SKM-1 treated with dmso at 0.1 percent for 144 hours (cell line): ENCODE measurements around the gene CFAP210.

Experiments
- DNase-seq: peaks from one replicate; lab custom pipeline; 2025; ENCODE audit not compliant: unreplicated experiment; lab: John Stamatoyannopoulos, UW

CFAP210 gene, protein sequence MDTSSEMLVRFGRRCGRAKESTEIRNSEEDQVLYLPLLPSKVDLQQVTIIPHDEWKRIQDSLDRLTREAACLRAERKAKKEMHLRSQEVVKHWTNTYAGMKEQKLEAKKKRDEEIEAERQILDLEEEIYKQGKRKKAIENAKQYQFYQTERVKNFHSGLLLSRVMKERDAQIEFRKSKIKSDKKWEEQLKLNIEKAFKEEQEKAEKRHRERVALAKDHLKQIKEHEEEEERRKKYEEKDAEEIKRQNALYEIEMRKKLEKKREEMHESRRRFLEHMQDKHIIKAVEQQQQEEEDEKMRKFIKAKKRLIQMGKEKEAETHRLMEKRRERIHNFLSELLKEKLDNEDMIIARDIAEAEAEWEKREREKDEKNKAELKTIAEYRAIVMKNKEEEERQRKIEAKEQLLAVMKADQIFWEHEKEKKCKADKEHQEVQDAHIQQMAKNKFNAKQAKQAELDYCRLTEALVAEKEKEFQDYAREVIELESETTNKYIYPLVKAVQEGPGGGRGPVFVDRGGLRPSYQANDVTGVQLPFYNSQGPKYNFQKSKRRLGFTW

GRCh38 chr2:169694113-169694893, at the start of gene CFAP210, which contains the start of gene PHOSPHO2:
CFAP210 (minus strand) TSS chr2:169694405; CDS start chr2:169694327, 78 bp downstream.
PHOSPHO2 (plus strand) TSS chr2:169694469; CDS start chr2:169700972, 6,503 bp downstream.
- DNase-seq: peak; percentile 91

- DNase-seq: no peak
Observed at GRCh38 chr2:169743549-169743948, 49.3 kb upstream of the CFAP210 start.

- no peak for DNase-seq
Observed at GRCh38 chr2:169739351-169739750, 45.1 kb upstream of the CFAP210 start.

DNA sequence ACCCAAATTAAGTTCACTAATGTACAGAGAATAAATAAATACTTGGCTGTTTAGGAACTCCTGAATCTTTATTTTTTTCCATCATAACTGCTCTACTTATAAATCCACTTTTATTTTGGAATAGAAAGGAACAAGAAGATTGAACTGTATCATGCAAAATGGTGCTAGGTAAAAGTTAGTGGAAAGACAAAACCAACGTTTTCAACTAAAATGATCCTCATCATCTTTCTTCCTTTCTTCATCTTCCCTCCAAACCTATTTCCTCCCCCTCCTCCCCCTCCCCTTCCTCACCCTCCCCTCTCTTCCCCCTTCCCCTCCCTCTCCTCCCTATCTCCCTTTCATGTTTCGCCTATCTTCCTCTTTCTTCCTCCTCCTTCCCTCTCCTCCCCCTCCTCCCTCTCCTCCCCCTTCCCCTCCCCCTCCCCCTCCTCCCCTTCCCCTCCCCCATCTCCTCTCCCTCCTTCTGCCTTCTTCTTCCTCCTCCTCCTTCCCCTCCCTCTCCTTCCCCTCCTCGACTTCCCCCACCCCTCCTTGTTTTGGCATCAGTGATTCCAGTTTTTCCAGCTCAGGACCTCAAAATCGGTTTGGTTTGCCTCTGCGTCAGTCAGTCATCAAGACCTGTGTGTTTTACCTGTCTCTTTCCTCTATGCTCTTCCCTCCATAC, 44.5 kb upstream of the CFAP210 start:
- no peak for DNase-seq

GRCh38 chr2:169736902-169737301, 42.7 kb upstream of the CFAP210 start:
- no peak for DNase-seq

DNA sequence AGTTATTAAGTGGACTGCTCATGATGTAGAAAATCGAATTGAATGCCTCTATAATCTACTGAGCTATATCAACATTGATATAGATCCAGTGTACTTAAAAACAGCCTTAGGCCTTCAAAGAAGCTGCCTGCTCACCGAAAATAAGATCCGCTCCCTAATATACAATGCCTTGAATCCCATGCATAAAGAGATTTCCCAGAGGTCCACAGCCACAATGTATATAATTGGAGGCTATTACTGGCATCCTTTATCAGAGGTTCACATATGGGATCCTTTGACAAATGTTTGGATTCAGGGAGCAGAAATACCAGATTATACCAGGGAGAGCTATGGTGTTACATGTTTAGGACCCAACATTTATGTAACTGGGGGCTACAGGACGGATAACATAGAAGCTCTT, 41.4 kb upstream of the CFAP210 start:
- no peak for DNase-seq

DNA sequence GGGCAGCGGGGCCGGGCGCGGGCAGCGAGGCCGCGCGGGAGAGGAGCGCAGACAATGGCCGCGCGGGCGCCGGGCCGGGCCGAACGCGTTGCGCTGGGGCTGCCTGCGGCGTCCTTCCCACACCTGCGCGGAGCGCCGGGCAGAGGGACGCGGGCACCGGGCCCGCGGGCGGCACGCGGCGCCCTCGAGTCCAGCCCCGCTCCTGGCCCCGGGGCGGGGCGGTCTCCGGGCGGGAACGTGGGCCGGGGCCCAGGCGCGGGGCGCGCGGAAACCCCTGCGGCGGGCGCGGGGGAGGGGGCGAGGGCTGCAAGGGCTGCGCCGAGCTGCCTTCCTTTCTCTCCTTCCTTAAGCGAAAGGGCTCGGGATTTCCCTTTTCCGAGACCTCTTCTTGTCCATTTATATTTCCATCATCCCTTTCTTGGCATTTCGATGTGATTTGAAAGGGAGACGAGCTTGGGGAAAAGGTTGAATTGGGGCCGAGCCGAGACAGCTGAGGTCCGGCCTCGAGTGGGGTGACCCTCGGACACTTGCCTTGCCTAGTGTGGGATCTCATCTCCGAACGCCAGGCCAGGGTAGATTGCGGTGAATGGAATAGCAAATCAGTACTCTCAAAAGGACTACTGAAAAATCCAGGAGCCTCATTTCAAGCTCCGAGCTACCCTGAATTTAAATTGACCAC, 40.1 kb upstream of the CFAP210 start:
- no peak for DNase-seq

GRCh38 chr2:169732583-169733358, 38.6 kb upstream of the CFAP210 start:
- DNase-seq: peak; percentile 22

- no peak for DNase-seq
Observed at GRCh38 chr2:169732075-169732474, 37.9 kb upstream of the CFAP210 start.

DNA sequence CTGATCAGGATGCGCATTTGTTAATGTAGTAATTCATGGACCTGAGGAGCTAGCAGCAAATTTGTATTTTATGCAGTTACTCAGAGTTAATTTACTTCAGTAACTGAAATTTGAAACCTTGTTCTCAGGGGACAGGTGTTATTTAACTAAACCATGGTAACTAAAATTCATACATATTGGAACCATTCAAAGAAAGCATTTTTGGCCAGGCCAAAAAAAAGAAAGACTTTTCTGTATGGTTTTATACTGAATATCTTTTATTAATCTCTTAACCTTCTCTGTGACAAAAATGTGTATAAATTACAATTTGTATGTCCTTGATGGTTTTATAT, 35.0 kb upstream of the CFAP210 start:
- no peak for DNase-seq

DNA sequence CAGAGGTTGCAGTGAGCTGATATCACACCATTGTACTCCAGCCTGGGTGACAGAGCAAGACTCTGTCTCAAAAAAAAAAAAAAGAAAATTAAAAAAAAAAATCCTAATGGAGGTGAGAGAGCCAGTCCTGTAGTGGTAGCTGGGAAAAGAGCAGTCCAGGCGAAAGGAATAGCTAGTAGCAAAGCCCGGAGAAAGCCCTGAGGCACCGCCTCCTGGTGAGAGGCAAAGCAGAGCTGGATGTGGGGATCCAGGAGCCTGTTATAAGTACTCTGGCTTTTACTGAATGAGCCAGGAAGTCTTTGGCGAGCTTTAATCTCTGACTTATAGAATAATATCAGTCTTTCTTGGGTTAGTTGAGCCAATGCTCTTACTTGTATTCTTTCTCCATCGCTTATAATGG, 32.9 kb upstream of the CFAP210 start:
- no peak for DNase-seq

GRCh38 chr2:169721016-169721415, 26.8 kb upstream of the CFAP210 start:
- DNase-seq: no peak

DNA sequence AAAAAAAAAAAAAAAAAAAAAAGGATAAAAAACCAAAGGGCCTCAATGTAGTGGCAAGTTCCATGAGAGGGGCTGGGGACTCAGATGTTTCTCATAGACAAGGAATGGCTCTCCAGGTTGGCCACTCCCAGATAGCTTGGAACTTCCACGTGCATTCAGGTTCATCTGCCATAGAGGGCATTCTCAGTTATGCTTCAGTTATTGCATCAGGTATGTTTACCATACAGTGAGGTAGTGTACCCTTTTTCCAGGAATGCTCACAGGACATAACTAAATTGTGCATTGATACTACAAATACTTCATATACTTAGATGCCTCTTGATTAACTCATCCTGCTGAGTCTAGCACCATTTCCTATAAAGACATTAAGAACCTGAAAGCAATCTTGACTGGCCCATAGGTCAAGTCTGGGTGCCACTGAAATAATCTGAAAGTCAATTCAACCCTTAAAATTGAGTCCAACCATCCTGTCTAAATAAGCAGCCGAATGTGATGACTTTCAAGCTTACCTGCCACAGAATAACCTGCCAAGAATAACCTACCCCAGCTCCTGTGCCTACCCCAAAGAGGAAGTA, 24.8 kb upstream of the CFAP210 start:
- no peak for DNase-seq

- DNase-seq: no peak
Observed at GRCh38 chr2:169717691-169718063, 23.5 kb upstream of the CFAP210 start.

DNA sequence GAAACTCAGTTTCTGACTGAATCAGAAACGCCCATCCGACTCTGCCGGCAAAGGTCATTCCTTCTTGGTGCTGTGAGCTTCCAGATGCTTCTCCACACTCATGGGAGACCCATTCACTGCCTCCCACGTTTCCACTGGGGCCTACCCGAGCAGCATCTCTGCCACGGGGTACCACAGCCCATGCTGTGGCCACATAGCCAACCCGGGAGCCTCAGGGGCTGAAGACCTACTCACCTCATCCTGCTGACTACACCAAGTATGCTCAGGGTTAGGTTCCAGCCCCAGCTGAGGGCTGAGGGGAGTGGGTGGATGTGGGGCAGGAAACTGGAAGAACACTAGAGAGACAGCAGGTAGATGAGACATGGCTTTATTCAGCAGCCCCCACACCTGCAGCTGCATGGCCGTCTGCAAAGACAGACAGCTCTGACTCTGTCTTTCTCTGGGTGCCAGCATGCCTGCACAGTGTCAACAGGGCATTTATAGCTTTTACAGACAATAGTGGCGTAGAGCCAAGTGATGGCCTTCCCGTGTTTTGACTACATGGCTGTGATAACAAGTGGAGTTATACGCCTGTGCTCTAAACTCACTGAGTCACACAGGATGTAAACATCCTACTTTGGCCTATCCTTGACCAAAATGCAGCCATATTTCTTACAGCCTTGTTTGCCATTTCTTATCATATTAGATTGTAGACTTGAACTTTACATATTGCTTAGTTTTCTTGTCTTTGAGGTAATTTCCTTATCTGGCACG, 22.9 kb upstream of the CFAP210 start:
- DNase-seq: no peak

DNA sequence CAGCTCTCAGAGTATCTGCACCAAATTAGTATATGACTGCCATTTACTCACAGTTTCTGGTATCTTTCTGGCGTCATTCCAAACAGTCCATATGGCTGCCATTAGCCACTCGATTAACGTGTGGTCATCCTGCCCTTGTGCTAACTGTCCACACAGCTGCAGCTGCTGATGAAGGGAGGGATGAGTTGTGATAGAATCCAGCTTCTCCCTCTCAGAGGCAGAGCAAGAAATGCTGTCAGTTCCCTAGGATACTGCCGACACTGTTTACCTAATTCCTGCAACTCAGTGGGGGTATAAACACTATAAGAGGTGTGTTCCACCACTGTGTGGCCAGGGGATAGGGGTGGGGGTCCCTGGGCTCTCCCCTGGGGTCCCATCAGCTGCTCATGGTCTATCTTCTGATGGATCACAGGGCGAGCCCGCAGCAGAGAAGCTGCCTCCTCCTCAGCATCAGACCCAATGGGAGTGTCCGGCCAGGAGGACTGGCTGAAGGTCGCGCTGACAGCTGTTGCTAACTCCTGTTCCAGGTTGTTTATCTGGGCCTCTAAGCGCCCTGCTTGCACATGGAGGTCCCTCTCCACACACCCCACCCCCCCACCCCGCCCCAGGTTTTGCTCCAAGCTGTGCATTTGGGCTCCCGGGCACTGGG, 22.2 kb upstream of the CFAP210 start:
- DNase-seq: no peak

- no peak for DNase-seq
Observed at GRCh38 chr2:169715379-169716237, 21.4 kb upstream of the CFAP210 start.

DNA sequence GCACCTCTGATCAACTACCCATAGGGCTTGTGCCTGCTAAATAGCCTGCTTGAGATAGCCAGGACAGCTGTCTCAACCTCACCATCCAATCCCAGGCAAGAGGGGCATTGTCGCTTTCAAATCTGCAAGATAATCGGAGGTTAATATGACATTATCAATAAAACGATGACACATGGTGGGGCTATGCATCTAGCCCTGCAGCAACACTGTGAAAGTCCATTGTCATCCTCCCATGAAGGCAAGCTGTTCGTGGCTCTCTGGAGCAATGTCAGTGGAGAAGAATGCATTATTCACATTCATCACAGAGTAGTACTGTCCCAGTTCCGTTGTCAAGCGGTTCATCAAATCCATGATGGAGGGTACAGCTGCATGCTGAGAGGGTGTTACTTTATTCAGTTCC, 20.5 kb upstream of the CFAP210 start:
- DNase-seq: no peak
